ENCODE results near the gene GSK3B.

DNA sequence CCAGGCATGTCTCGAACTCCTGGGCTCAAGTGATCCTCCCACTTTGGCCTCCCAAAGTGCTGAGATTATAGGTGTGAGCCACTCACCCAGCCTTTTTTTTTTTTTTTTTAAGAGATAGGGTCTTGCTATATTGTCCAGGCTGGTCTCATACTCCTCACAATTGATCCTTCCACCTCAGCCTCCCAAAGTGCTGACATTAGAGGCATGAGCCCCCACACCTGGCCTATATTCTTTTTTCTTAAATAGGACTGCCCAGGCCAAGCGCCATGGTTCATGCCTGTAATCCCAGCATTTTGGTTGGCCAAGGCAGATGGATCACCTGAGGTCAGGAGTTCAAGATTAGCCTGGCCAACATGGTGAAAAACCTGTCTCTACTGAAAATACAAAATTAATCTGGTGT lies 299.8 kb downstream of the GSK3B start:
- TF ChIP-seq, protein P1, sequence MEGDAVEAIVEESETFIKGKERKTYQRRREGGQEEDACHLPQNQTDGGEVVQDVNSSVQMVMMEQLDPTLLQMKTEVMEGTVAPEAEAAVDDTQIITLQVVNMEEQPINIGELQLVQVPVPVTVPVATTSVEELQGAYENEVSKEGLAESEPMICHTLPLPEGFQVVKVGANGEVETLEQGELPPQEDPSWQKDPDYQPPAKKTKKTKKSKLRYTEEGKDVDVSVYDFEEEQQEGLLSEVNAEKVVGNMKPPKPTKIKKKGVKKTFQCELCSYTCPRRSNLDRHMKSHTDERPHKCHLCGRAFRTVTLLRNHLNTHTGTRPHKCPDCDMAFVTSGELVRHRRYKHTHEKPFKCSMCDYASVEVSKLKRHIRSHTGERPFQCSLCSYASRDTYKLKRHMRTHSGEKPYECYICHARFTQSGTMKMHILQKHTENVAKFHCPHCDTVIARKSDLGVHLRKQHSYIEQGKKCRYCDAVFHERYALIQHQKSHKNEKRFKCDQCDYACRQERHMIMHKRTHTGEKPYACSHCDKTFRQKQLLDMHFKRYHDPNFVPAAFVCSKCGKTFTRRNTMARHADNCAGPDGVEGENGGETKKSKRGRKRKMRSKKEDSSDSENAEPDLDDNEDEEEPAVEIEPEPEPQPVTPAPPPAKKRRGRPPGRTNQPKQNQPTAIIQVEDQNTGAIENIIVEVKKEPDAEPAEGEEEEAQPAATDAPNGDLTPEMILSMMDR (IDR thresholded peaks at IDR 0.05), result no peak
- TF ChIP-seq POLR2A (IDR thresholded peaks at IDR 0.05), result no peak
